Hepatocyte (in vitro differentiated cells): ENCODE measurements around the gene OCEL1. TPM values are rescaled to one million over a fixed set of nuclear protein-coding genes. Genes with fewer than 3 reads are reported as not detected.
A peak's percentile ranks its signal among the peaks of the same experiment; 100 is the strongest.

Source experiments
- DNase-seq: peaks from one replicate; pipeline ENCODE4 v3.0.0-alpha.2; 2016; ENCODE audit warnings: low spot score
- H2AFZ ChIP-seq: fragments of 200-600 bp; sonication (generic); 2 replicates; pipeline ENCODE4 v1.6.0; 2016; ENCODE audit warnings: antibody characterized with exemption, mild to moderate bottlenecking
- H3K27ac ChIP-seq: fragments of 200-600 bp; sonication (generic); 2 replicates; pipeline ENCODE4 v1.5.1; 2016; ENCODE audit warnings: mild to moderate bottlenecking
- H3K27me3 ChIP-seq: fragments of 200-600 bp; sonication (generic); 2 replicates; pipeline ENCODE4 v1.6.1; 2016
- H3K36me3 ChIP-seq: fragments of 200-600 bp; sonication (generic); replicated peaks from 2 replicates; pipeline ENCODE4 v1.5.1; 2016; ENCODE audit warnings: low read depth; ENCODE audit not compliant: insufficient read depth
- H3K4me1 ChIP-seq: fragments of 200-600 bp; sonication (generic); 2 replicates; pipeline ENCODE4 v1.5.1; 2016; ENCODE audit warnings: mild to moderate bottlenecking, moderate library complexity; ENCODE audit not compliant: insufficient read depth
- H3K4me2 ChIP-seq: fragments of 200-600 bp; sonication (generic); 2 replicates; pipeline ENCODE4 v1.6.0; 2016
- H3K4me3 ChIP-seq: fragments of 200-600 bp; sonication (generic); 2 replicates; pipeline ENCODE4 v1.5.1; 2016; ENCODE audit warnings: mild to moderate bottlenecking
- H3K79me2 ChIP-seq: fragments of 200-600 bp; sonication (generic); 2 replicates; pipeline ENCODE4 v1.6.0; 2017; ENCODE audit warnings: mild to moderate bottlenecking
- H3K9me2 ChIP-seq: fragments of 200-600 bp; sonication (generic); replicated peaks from 2 replicates; pipeline ENCODE4 v1.6.0; 2017; ENCODE audit warnings: mild to moderate bottlenecking; ENCODE audit not compliant: insufficient read depth
- H3K9me3 ChIP-seq: fragments of 200-600 bp; sonication (generic); 2 replicates; pipeline ENCODE4 v1.5.1; 2016; ENCODE audit warnings: low read depth, mild to moderate bottlenecking
- H4K20me1 ChIP-seq: fragments of 200-600 bp; sonication (generic); 2 replicates; pipeline ENCODE4 v1.6.0; 2016; ENCODE audit warnings: mild to moderate bottlenecking; ENCODE audit not compliant: insufficient read depth, poor library complexity, severe bottlenecking
- EZH2 ChIP-seq: fragments of 200-600 bp; sonication (generic); IDR thresholded peaks from 2 replicates; pipeline ENCODE4 v1.6.1; 2016; ENCODE audit warnings: antibody characterized with exemption, mild to moderate bottlenecking, borderline replicate concordance
- EZH2phosphoT487 ChIP-seq: fragments of 200-600 bp; sonication (generic); IDR thresholded peaks from one replicate; pipeline ENCODE4 v1.6.1; 2018; ENCODE audit warnings: antibody characterized with exemption, mild to moderate bottlenecking, low read depth, moderate library complexity; ENCODE audit not compliant: unreplicated experiment, severe bottlenecking
- WGBS: methylation state at CpG from one replicate; pipeline ENCODE4 v1.1.6; 2016; ENCODE audit warnings: low lambda C conversion rate; ENCODE audit errors: missing lambda C conversion rate; 5-methylcytosine and 5-hydroxymethylcytosine counted together
- polyA plus RNA-seq: library from polyadenylated mRNA; unstranded; fragments of >200 nt; fragmentation: Nextera tagmentation; extraction: Ambion mirVana; gene quantifications from 2 replicates; pipeline ENCODE4 v1.2.1, GENCODE V29; 2016
- total RNA-seq: library from RNA; depleted of rRNA; stranded (reverse); fragments of >200 nt; gene quantifications from 2 replicates; pipeline ENCODE4 v1.2.3, GENCODE V29; 2014
- TF ChIP-seq, protein P1 (sequence below): fragments of 200-600 bp; sonication (generic); IDR thresholded peaks from 2 replicates; pipeline ENCODE4 v1.5.1; 2016; ENCODE audit warnings: antibody characterized with exemption, mild to moderate bottlenecking; ENCODE audit not compliant: poor library complexity

Gene OCEL1
- total and polyA plus RNA-seq, 2 experiments from 2014 or later, result 9.5 to 47.7 TPM

DNA sequence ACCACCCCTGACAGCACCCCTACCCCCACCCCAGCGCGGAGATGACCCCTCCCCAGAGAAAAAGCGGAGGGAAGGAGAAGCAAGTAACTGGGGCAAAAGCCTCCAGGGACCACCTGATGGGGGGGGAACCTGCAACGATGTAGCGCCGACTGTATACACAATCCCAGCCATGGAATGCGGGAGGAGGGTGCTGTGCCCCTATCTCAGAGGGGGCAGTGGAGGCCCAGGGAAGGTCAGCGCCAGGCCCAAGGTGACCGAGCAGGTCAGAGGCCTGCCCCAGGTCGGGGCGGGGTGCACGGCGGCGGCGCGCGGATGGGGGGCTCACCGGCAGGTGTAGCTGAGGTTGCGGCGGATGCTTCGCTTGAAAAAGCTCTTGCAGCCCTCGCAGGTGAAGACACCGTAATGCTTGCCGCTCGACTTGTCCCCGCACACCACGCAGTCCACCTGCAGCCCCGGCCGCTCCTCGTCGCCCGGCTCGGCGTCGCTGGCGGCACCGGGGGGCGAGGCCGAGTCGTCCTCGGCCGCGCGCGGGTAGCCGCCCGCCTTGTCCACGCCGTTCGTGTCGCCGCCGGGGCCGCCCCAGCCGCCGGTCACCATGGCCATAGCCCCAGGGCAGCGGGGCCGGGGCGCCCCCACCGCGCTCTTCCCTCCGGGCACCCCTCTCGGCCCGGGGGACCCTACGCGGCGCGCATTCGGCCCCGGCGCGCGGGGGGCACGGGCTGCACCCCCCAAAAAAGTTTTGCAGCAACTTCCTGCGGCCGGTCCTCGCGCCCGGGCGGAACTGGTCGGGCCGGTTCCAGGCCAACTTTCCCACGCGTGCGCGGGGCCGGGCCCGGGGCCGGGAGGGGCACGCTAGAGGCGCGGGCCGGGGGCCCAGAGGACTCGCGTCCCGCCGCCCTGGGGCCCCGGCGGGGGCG, 18.9 kb downstream of the OCEL1 start:
- Histone ChIP-seq H3K36me3 (no peaks in the 10 kb centered on the region), H3K4me1 (peaks cover 62% of the 10 kb centered on the region), H3K9me3 (no peaks in the 10 kb centered on the region), H3K27ac (peak overlapping the region; percentile 86), H4K20me1 (peaks cover 31% of the 10 kb centered on the region), H3K4me3 (peak overlapping the region; percentile 95), H3K79me2 (peaks cover 48% of the 10 kb centered on the region), H2AFZ (no peak overlapping the region), H3K4me2 (peak overlapping the region; percentile 98), H3K27me3 (no peaks in the 10 kb centered on the region), H3K9me2 (no peaks in the 10 kb centered on the region)
- DNase-seq, result peak; percentile 75
- TF ChIP-seq EZH2phosphoT487 (no peak), EZH2 (no peak)
- TF ChIP-seq, protein P1, sequence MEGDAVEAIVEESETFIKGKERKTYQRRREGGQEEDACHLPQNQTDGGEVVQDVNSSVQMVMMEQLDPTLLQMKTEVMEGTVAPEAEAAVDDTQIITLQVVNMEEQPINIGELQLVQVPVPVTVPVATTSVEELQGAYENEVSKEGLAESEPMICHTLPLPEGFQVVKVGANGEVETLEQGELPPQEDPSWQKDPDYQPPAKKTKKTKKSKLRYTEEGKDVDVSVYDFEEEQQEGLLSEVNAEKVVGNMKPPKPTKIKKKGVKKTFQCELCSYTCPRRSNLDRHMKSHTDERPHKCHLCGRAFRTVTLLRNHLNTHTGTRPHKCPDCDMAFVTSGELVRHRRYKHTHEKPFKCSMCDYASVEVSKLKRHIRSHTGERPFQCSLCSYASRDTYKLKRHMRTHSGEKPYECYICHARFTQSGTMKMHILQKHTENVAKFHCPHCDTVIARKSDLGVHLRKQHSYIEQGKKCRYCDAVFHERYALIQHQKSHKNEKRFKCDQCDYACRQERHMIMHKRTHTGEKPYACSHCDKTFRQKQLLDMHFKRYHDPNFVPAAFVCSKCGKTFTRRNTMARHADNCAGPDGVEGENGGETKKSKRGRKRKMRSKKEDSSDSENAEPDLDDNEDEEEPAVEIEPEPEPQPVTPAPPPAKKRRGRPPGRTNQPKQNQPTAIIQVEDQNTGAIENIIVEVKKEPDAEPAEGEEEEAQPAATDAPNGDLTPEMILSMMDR, result no peak
- WGBS, result 2% methylated on average over 72 of the region's 100 CpGs

DNA sequence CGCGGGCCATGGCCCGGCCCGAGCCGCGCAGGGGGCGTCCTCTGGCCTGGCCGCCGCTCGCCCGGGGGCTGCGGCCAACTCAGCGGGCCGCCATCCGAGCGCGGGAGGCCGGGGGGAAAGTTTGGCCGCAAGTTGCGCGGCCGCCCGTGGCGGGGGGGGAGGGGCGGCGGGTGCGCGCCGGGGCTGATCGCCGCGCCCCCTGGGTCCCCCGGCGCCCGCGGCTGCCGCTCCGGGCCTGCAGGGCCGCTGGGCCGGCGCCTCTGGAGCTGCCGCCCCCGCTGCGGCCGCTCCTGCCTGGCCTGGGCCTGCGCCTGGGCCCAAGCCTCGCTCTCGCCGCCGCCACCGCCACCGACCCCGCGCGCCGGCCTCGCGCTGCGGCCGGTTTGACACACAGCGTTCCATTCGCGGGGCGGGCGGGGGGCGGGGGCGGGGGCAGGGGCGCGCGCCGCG, 19.5 kb downstream of the OCEL1 start, which contains the start of gene NR2F6:
Gene NR2F6, minus strand, starts transcription at position 385 of the 450 bp plus-strand sequence. CDS start 699 bp downstream, outside the sequence.
- H3K4me3 ChIP-seq, result peak within 1 kb of the TSS; percentile 95
- peak within 1 kb of the TSS; percentile 98 for H3K4me2 ChIP-seq
- peaks cover 31% of the 10 kb centered on the region for H4K20me1 ChIP-seq
- no peaks in the 10 kb centered on the region for H3K9me3 ChIP-seq
- H3K4me1 ChIP-seq, result peaks cover 57% of the 10 kb centered on the region
- TF ChIP-seq, protein P1, result no peak
- TF ChIP-seq EZH2phosphoT487 (no peak), EZH2 (no peak)
- no CpG with 5 or more reads among the region's 72 CpGs for WGBS
- H3K36me3 ChIP-seq, result no peaks in the 10 kb centered on the region
- H3K27ac ChIP-seq, result peak within 1 kb of the TSS; percentile 95
- no peak for DNase-seq
- no peaks in the 10 kb centered on the region for H3K27me3 ChIP-seq
- H3K9me2 ChIP-seq, result no peaks in the 10 kb centered on the region
- peaks cover 47% of the 10 kb centered on the region for H3K79me2 ChIP-seq
- peak within 1 kb of the TSS; percentile 21 for H2AFZ ChIP-seq

DNA sequence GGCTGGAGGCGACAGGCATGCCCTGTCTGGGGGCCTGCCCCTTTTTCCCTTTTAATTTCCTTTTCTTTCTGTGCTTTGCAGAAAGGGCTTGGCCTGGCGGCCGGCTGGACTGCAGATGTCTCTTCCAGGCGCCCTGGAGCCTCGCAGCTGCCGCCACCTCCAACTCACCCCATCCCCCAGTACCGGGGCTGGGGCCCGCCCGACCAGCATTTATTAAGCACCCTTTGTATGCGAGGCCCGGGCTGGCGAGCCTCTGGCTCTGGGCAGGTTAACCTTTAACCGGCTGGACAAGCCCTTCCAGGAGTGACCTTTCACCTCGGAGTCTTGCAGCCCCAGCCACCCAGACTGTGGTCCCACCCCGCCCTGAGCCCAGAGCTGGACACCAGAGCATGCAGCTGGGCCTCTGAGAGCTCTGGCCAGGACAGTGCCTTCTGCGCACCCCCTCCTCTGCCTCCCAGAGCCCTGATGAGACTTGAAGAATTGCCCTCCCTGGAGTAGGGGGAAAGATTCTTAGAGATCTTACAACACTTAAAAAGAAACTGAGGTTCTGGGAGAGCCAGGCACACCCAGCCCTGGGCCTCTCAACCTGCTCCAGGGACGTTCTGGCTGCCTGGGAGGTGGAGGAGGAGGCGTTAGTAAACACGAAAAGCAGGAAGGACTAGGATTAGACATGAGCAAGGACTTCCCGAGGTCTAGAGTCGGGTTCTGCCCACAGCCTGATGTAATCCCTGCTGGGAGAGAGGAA, 20.8 kb downstream of the OCEL1 start:
- no peaks in the 10 kb centered on the region for H3K9me2 ChIP-seq
- WGBS, result 16% methylated on average over 21 of the region's 21 CpGs
- no peaks in the 10 kb centered on the region for H3K9me3 ChIP-seq
- peak; percentile 77 for DNase-seq
- peak overlapping the region; percentile 21 for H2AFZ ChIP-seq
- TF ChIP-seq EZH2phosphoT487 (no peak), EZH2 (no peak)
- TF ChIP-seq, protein P1, result no peak
- H3K27me3 ChIP-seq, result no peaks in the 10 kb centered on the region
- H3K27ac ChIP-seq, result peak overlapping the region; percentile 95
- H3K4me3 ChIP-seq, result peak overlapping the region; percentile 16
- H3K36me3 ChIP-seq, result no peaks in the 10 kb centered on the region
- peaks cover 44% of the 10 kb centered on the region for H3K4me1 ChIP-seq
- peaks cover 19% of the 10 kb centered on the region for H4K20me1 ChIP-seq
- H3K4me2 ChIP-seq, result peak overlapping the region; percentile 90
- peaks cover 34% of the 10 kb centered on the region for H3K79me2 ChIP-seq
